K562 (cell line): Measurements from ENCODE around the gene EML6. TPM values are rescaled to one million over a fixed set of nuclear protein-coding genes. Genes with fewer than 3 reads are reported as not detected.

ENCODE experiments used
- ATAC-seq: fragments of 200-7000 bp; cut with Tn5 transposase; 3 replicates; pipeline ENCODE4 v1.9.1; 2020; ENCODE audit warnings: moderate library complexity
- BruUV-seq: library from RNA; stranded (reverse); fragments of 400-500 nt; replicated peaks from 2 replicates; lab custom pipeline; 2021; lab: Mats Ljungman, UMichigan
- CTCF ChIA-PET: fragments of 300-600 bp; formaldehyde crosslinking; extraction: SDS; loops from one replicate; lab custom pipeline; 2021; ENCODE audit warnings: low intra/inter-chr PET ratio; lab: Yijun Ruan, JAX
- POLR2A ChIA-PET: fragments of 300-600, 350-650 bp; sonication (Branson Sonifier 250); formaldehyde crosslinking; extraction: SDS; loops from one replicate; lab custom pipeline; 2021; ENCODE audit warnings: antibody characterized with exemption, inconsistent platforms; lab: Yijun Ruan, JAX
- DNase-seq, 4 experiments: peaks; one replicate each; pipeline versions ENCODE4 v3.0.0 to v3.0.0-alpha.2; 2011 to 2018; ENCODE audit warnings: low spot score in 3 of 4, mixed read lengths in 3 of 4; ENCODE audit errors: extremely low read depth in 1 of 4
- FAIRE-seq: peaks from 2 replicates; lab custom pipeline; 2011; peaks lifted over from hg19 to GRCh38; lab: Jason Lieb, UNC
- H2AFZ ChIP-seq: 2 replicates; pipeline ENCODE4 v1.6.0; 2011; ENCODE audit warnings: low read depth, low read length, control low read depth, inconsistent platforms
- H3K27ac ChIP-seq: fragments of 200-600 bp; 3 replicates; pipeline ENCODE4 v1.8.0; 2011; ENCODE audit warnings: low read depth, mild to moderate bottlenecking, control low read depth, inconsistent platforms, low read length, moderate library complexity, mixed read lengths; ENCODE audit errors: extremely low read depth
- H3K27me3 ChIP-seq, 2 experiments: fragments of 300-600 bp in 1 of 2; 2 replicates in 1 of 2; 3 replicates in 1 of 2; pipeline versions ENCODE4 v1.6.0 to v1.8.0; 2011; ENCODE audit warnings: inconsistent platforms in 2 of 2, low read length in 2 of 2, mild to moderate bottlenecking in 1 of 2, mixed read lengths in 1 of 2, moderate library complexity in 1 of 2; ENCODE audit not compliant: control insufficient read depth in 2 of 2, insufficient read depth in 2 of 2
- H3K36me3 ChIP-seq: fragments of 300-600 bp; 3 replicates; pipeline ENCODE4 v1.8.0; 2011; ENCODE audit warnings: mild to moderate bottlenecking, low read length, inconsistent platforms; ENCODE audit not compliant: control insufficient read depth, insufficient read depth
- H3K4me1 ChIP-seq, 2 experiments: fragments of 200-600 bp in 1 of 2; replicated peaks in 1 of 2; 2 replicates in 1 of 2; 3 replicates in 1 of 2; pipeline versions ENCODE4 v1.5.1 to v1.8.0; 2011; ENCODE audit warnings: inconsistent platforms in 2 of 2, low read length in 2 of 2, mild to moderate bottlenecking in 1 of 2, mixed read lengths in 1 of 2, moderate library complexity in 1 of 2; ENCODE audit not compliant: control insufficient read depth in 2 of 2, insufficient read depth in 2 of 2
- H3K4me2 ChIP-seq: 2 replicates; pipeline ENCODE4 v1.6.1; 2011; ENCODE audit warnings: low read length, control low read depth, inconsistent platforms, mixed read lengths; ENCODE audit not compliant: insufficient read depth
- H3K4me3 ChIP-seq: fragments of 200-600 bp; sonication (generic), shearing (Covaris generic); 2 replicates; pipeline ENCODE4 v1.5.1; 2016; ENCODE audit warnings: control low read depth, inconsistent platforms
- H3K79me2 ChIP-seq: fragments of 200-600 bp; 3 replicates; pipeline ENCODE4 v1.8.0; 2011; ENCODE audit warnings: low read length, inconsistent platforms; ENCODE audit not compliant: control insufficient read depth, insufficient read depth
- H3K9ac ChIP-seq, 2 experiments: 2 replicates each; pipeline versions ENCODE4 v1.6.0 to v1.6.1; 2011; ENCODE audit warnings: low read depth in 2 of 2, low read length in 2 of 2, control low read depth in 1 of 2, inconsistent platforms in 1 of 2, mild to moderate bottlenecking in 1 of 2, mixed read lengths in 1 of 2; ENCODE audit not compliant: insufficient read depth in 1 of 2
- H3K9me1 ChIP-seq: one replicate; pipeline ENCODE4 v1.6.0; 2011; ENCODE audit warnings: inconsistent platforms, mild to moderate bottlenecking, low read length, moderate library complexity; ENCODE audit not compliant: control insufficient read depth, insufficient read depth
- H3K9me3 ChIP-seq: replicated peaks from 2 replicates; pipeline ENCODE4 v1.5.1; 2011; ENCODE audit warnings: low read depth, low read length, inconsistent platforms; ENCODE audit not compliant: control insufficient read depth, insufficient read depth
- H4K20me1 ChIP-seq: replicated peaks from 2 replicates; pipeline ENCODE4 v1.6.1; 2011; ENCODE audit warnings: low read length, inconsistent platforms, mixed read lengths; ENCODE audit not compliant: control insufficient read depth, insufficient read depth
- CREBBP ChIP-seq: IDR thresholded peaks from one replicate; pipeline ENCODE4 v1.6.1; 2012; ENCODE audit warnings: low read depth, mild to moderate bottlenecking, control low read depth, inconsistent platforms, low read length
- HMG20A ChIP-seq: fragments of 450-650 bp; formaldehyde crosslinking; conservative IDR thresholded peaks from 2 replicates; pipeline ENCODE4 v1.4.0; 2020; ENCODE audit warnings: mild to moderate bottlenecking, mixed read lengths
- ILK ChIP-seq: fragments of 450-650 bp; IDR thresholded peaks from 2 replicates; pipeline ENCODE4 v1.6.1; 2016; ENCODE audit warnings: missing genetic modification characterization, low read depth, mild to moderate bottlenecking, missing compliant biosample characterization, moderate library complexity, borderline replicate concordance
- KLF13 ChIP-seq: fragments of 450-650 bp; IDR thresholded peaks from 2 replicates; pipeline ENCODE4 v1.6.1; 2016; ENCODE audit warnings: missing genetic modification characterization, low read depth, mild to moderate bottlenecking, missing compliant biosample characterization, moderate library complexity, borderline replicate concordance
- NFE2L1 ChIP-seq: fragments of 450-650 bp; IDR thresholded peaks from 2 replicates; pipeline ENCODE4 v1.6.1; 2016; ENCODE audit warnings: missing genetic modification characterization, low read depth, mild to moderate bottlenecking, missing compliant biosample characterization, moderate library complexity, borderline replicate concordance
- NRF1 ChIP-seq, 2 experiments: fragments of 450-650 bp; IDR thresholded peaks in 1 of 2; conservative IDR thresholded peaks in 1 of 2; 2 replicates each; pipeline ENCODE4 v1.6.1; 2014; ENCODE audit warnings: mild to moderate bottlenecking in 2 of 2
- PHF8 ChIP-seq: fragments of 200-600 bp; sonication (generic); IDR thresholded peaks from 2 replicates; pipeline ENCODE4 v1.6.1; 2012; ENCODE audit warnings: mixed run types, mild to moderate bottlenecking, inconsistent platforms, low read length, moderate library complexity, borderline replicate concordance
- POLR2A ChIP-seq: fragments of 450-650 bp; conservative IDR thresholded peaks from 2 replicates; pipeline ENCODE4 v1.6.1; 2016
- POLR2B ChIP-seq: fragments of 450-650 bp; IDR thresholded peaks from 2 replicates; pipeline ENCODE4 v1.6.1; 2018; ENCODE audit warnings: low read depth; ENCODE audit not compliant: partially characterized antibody
- POLR3G ChIP-seq: IDR thresholded peaks from 2 replicates; pipeline ENCODE4 v1.6.1; 2011; ENCODE audit not compliant: insufficient read length, insufficient replicate concordance; ENCODE audit errors: extremely low read depth
- PRPF4 ChIP-seq: fragments of 200-400 bp; formaldehyde crosslinking; IDR thresholded peaks from one replicate; pipeline ENCODE4 v1.6.1; 2017; ENCODE audit warnings: low read length, low read depth, mild to moderate bottlenecking; ENCODE audit not compliant: insufficient read depth, poor library complexity, severe bottlenecking
- RBM22 ChIP-seq: fragments of 200-400 bp; formaldehyde crosslinking; IDR thresholded peaks from 2 replicates; pipeline ENCODE4 v1.6.1; 2018; ENCODE audit warnings: low read length, low read depth; ENCODE audit not compliant: poor library complexity, severe bottlenecking
- XRCC3 ChIP-seq: fragments of 450-650 bp; IDR thresholded peaks from 2 replicates; pipeline ENCODE4 v1.6.1; 2017; ENCODE audit warnings: mild to moderate bottlenecking, moderate library complexity
- ZNF146 ChIP-seq: IDR thresholded peaks from one replicate; pipeline ENCODE4 v1.6.1; 2018; ENCODE audit warnings: missing compliant biosample characterization; ENCODE audit not compliant: unreplicated experiment
- ZNF165 ChIP-seq: fragments of 250-450 bp; sonication (Bioruptor Pico); IDR thresholded peaks from 2 replicates; pipeline ENCODE4 v1.4.0; 2020; ENCODE audit warnings: borderline replicate concordance
- ZNF263 ChIP-seq: sonication (generic); formaldehyde crosslinking; IDR thresholded peaks from 2 replicates; pipeline ENCODE4 v1.8.0; 2022; ENCODE audit warnings: mild to moderate bottlenecking, missing genetic modification reagents, borderline replicate concordance
- ZNF280A ChIP-seq: fragments of 450-650 bp; IDR thresholded peaks from 2 replicates; pipeline ENCODE4 v1.6.1; 2018; ENCODE audit warnings: mild to moderate bottlenecking, low read depth; ENCODE audit not compliant: partially characterized antibody
- ZNF507 ChIP-seq: conservative IDR thresholded peaks from 2 replicates; pipeline ENCODE4 v1.6.1; 2017; ENCODE audit warnings: missing genetic modification characterization, missing compliant biosample characterization
- WGBS: fragments of 100-300 bp; shearing (Covaris generic); methylation state at CpG from one replicate; pipeline ENCODE4 v1.1.6; 2016; ENCODE audit warnings: low coverage, mixed read lengths; ENCODE audit not compliant: insufficient coverage; ENCODE audit errors: missing lambda C conversion rate; 5-methylcytosine and 5-hydroxymethylcytosine counted together
- in situ Hi-C: fragments of 300-500 bp; cut with MboI; formaldehyde crosslinking; loops from 4 replicates; pipeline ENCODE4 v1.15.0; 2018; ENCODE audit warnings: inconsistent platforms, mixed read lengths
- intact Hi-C: fragments of 100-400 bp; cut with micrococcal nuclease; formaldehyde crosslinking; loops from 2 replicates; pipeline ENCODE4 v1.14.2; 2022
- polyA plus RNA-seq, 8 experiments: library from polyadenylated mRNA; depleted of rRNA in 4 of 8; stranded (reverse) in 5 of 8; unstranded in 3 of 8; fragments of >200 nt; fragmentation: Nextera tagmentation in 2 of 8; fragmentation: Illumina TruSeq in 1 of 8; extraction: Ambion mirVana in 2 of 8; extraction: Trizol in 1 of 8; gene quantifications; 2 replicates each; pipeline versions ENCODE4 v1.2.1 to v1.2.3, GENCODE V29; 2011 to 2014; ENCODE audit warnings: inconsistent platforms in 1 of 8, missing spikeins in 1 of 8
- total RNA-seq, 7 experiments: library from RNA; depleted of rRNA in 6 of 7; stranded (reverse); fragments of >200 nt in 6 of 7; fragmentation: Illumina TruSeq in 2 of 7; extraction: Trizol in 2 of 7; gene quantifications; 2 replicates each; pipeline versions ENCODE4 v1.2.1 to v1.2.3, GENCODE V29; 2011 to 2021; ENCODE audit warnings: low replicate concordance in 1 of 7
- TF ChIP-seq, protein P1 (sequence below): fragments of 450-650 bp; IDR thresholded peaks from one replicate; pipeline ENCODE4 v1.6.1; 2018; ENCODE audit warnings: mild to moderate bottlenecking, moderate library complexity; ENCODE audit not compliant: partially characterized antibody

EML6 gene
- total and polyA plus RNA-seq, 9 of the 15 experiments (the other 6 are each of a cell fraction or from before 2014, with no cell fraction given) = 0.07 to 0.56 (median 0.25) TPM

GRCh38 chr2:55000341-55000740, 276.9 kb downstream of the EML6 start (continued):
- TF ChIP-seq CREBBP (no peak), XRCC3 (no peak), HMG20A (CRISPR knock-in tag) (no peak), ZNF280A (no peak), NFE2L1 (no peak), ZNF146 (CRISPR knock-in tag) (no peak), NRF1 (conservative IDR thresholded peaks at IDR 0.05 in 1 of 2, IDR thresholded peaks at IDR 0.05 in 1 of 2) (no peak), PHF8 (no peak), POLR2A (no peak), ZNF165 (CRISPR knock-in tag) (no peak)

DNA sequence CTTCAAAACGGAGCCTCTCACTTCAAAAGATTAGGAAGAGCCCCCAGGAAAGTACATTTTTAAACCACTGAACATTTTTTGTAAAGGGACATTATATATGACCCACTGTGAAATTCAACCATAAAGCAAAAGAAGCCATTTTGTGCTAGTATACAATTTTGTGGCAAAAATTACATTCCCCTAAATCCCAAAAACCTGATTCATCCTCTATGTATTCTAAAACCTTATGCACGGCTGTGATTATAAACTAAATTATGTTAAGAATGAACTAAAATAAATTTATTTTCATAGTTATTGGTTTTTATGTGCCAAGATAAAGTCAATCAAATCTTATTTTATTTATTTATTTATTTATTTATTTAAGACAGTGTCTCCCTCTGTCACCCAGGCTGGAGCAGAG, 278.3 kb downstream of the EML6 start:
- Histone ChIP-seq H3K27ac (peak overlapping the region; percentile 28; the same call in 1 of the 3 replicates), H3K36me3 (peaks cover 2% of the 10 kb centered on the region; the same call in 1 of the 3 replicates), H3K9ac (no peak overlapping the region), H2AFZ (no peak overlapping the region), H3K4me3 (no peak overlapping the region), H3K27me3 (no peaks in the 10 kb centered on the region), H3K4me2 (no peak overlapping the region), H3K4me1 (peaks cover under 1 to 47% of the 10 kb centered on the region in 2 experiments; a peak in 4 of 5 replicates), H3K79me2 (peaks cover 100% of the 10 kb centered on the region), H4K20me1 (peaks cover 43% of the 10 kb centered on the region), H3K9me1 (no peaks in the 10 kb centered on the region), H3K9me3 (no peaks in the 10 kb centered on the region)
- FAIRE-seq (no peak), DNase-seq (no peak), ATAC-seq (no peak)
- BruUV-seq = no TSS peak
- ChIA-PET POLR2A (interaction anchor here (1.1 to 4.0 kb wide), 2 partner anchors 11 to 14 kb away, joined by 3 to 14 read pairs; no protein-coding TSS in a partner anchor), CTCF (no interaction called here)
- in situ Hi-C loops (no loop called here), intact Hi-C loops (no loop called here)
- WGBS = 48% methylated on average over 2 of the region's 2 CpGs
- TF ChIP-seq ILK (tag) = no peak
- TF ChIP-seq, protein P1, sequence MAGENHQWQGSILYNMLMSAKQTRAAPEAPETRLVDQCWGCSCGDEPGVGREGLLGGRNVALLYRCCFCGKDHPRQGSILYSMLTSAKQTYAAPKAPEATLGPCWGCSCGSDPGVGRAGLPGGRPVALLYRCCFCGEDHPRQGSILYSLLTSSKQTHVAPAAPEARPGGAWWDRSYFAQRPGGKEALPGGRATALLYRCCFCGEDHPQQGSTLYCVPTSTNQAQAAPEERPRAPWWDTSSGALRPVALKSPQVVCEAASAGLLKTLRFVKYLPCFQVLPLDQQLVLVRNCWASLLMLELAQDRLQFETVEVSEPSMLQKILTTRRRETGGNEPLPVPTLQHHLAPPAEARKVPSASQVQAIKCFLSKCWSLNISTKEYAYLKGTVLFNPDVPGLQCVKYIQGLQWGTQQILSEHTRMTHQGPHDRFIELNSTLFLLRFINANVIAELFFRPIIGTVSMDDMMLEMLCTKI = no peak
- TF ChIP-seq POLR2B = peak; percentile 4
- TF ChIP-seq ZNF507 (tag) = no peak
- no peak for TF ChIP-seq PRPF4
- TF ChIP-seq ZNF263 = no peak
- no peak for TF ChIP-seq POLR3G
- TF ChIP-seq RBM22 = peak; percentile 54
- TF ChIP-seq KLF13 (tag) = no peak
